ENCODE measurements around the gene ZNF764.

DNA sequence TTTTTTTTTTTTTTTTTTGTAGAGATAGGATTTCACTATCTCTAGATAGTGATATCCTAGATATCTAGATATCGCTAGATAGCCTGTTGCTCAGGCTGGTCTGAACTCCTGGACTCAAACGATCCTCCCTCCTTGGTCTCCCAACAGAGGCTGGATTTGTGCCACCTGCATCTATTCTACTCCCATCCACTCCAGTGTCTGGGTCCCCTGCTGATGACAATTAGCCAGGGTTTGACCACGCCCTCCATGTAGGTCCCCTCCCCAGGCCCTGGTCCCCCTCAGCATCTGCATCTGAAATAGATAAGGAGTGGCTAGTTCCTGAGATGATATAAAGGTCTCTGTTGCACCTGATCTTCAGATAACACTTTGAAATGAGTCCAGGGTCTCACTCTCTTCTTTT is 11.1 kb upstream of the ZNF764 start:
- TF ChIP-seq YY1 (IDR thresholded peaks at IDR 0.05; ENCODE audit: insufficient read depth, insufficient read length) (no peak), ZNF274 (IDR thresholded peaks at IDR 0.05; ENCODE audit: low read depth, low read length) (no peak)
